GM21367 (cell line): ENCODE results near the gene AHDC1.

Experiments
- ATAC-seq: cut with Tn5 transposase; IDR thresholded peaks from one replicate; pipeline ENCODE4 v1.9.1; 2021; ENCODE audit not compliant: unreplicated experiment

The AHDC1 gene

DNA sequence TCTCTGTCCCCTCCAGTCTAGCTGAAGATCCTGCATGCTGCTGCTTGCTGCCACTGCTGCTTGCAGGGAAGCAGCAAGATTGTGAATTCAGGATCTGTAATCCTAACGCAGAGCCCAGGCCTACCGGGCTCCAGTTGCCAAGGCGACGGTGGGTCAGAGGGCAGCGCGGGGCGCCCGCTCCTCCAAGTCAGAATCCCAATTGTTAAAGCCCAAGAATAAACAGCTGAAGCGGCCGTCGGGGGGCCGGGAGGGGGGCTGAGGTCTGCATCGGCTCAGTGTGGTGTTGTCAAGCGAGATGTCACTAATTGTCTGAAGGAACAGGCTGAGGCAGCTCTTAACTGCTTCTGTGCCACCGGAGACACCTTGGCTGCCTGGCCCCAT, 36.8 kb downstream of the AHDC1 start:
- ATAC-seq = no peak

DNA sequence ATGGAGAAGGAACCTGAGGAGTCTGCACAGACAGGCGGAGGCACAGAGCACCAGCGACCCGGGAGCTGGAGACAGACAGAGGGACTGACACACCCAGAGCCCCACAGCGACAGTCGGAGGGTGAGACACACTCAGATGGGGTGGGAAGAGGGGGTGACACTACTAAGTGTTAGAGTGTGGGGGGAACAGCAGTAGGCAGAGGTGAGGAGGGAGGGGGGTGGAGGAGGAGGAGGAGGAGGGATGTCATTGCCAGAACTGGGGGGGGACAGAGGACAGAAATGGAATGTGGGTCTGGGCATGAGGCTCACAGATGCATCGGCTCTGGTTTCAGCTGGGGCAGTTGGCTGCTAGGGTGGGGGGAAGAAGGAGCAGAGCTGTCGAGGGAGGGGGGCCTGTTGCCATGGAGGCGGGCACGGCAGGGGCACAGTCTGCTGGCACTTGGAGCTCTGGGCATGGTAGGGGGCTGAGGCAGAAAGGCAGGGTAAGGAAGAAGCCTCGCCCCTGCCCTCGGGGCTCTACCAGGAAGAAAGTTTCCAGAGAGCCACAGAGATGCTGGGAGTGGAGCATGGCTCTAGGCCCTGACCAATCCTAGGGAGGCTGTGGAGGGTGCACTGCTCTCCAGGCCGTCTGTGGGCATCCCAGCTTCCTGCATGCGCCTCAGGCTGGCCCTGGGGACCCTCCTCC, 37.3 kb downstream of the AHDC1 start:
- ATAC-seq = no peak

DNA sequence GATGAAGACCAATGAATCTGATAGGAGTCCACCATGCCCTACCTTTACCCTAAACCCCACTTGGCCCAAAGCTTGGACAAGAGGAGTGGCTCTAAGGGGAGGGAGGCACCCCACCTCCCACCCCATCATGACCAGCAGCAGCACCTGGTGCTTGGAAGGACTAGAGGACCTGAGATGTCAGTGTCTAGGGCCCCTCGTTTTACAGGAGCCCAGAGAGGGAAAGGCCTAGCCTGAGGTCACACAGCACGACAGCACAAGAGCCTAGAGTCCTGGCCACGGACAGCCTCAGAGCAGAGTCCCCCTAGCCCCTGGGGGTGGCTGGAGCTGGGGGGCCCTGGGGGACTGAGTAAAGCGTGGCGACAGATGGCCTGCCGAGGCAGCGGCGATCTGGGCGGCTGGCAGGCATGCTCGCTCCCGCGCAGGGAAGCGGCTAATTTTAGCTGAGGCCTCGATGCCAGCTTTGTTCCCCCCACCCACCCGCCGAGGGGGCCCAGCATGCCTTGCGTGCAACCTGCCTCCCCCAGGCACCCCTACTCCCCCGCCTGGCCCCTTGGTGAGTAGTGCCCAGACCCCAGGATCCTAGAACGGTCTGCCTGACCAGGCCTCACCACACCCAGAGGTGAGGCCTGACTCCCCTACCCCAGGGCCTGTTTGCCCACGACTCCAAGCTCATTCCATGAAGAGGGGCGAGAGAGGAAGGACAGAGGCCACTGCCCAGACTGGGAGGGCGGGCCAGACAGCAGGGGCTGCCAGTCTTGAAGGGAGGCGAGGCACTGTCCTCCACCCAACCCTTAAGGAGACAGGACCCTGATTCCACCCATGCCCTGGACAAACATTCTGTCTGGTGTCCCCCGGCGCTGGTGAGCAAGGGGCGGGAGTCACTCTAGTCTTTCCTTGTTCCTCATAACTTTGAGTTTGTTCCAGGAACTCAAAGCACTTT, 39.0 kb downstream of the AHDC1 start:
- ATAC-seq = no peak

DNA sequence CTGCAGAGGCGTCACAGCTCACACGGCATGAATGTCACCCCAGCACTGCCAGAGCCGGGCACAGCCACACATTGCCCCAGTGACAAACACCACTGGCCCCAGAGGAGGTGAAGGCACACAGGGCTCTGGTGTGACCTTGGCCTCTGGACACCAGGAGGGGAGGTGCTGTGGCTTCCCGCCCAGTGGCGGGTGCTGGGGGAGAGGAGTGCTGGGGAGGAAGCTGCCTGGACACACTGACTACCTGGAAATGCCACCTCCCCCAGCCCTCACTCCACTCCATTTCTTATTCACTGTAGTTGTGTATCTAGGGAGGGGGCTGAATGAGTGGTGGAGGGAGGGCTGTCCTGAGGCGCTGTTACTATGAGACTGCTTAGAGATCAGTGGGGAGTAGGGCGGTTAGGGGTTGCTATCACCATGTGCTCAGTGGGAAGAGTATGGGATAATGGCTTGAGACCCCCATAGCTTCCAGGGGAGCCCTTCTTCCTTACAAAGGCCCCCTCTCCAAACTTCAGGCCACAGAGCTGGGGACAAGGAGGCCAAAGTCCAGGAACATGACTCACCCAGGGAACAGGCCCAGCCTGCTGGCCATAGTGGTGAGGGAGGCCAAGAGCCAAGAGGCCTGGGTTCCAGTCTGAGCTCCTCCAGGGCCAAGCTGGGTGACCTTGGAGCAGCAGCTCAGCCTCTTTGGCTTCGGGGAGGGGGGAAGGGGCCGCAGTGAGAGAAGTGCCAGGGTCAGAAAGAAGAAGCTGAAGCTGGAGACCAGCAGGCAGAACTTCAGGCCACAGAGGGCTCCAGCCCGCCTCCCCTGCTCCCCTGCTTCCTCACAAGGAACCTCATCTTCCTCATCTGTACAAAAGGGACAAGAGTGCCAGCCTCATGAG, 40.1 kb downstream of the AHDC1 start:
- no peak for ATAC-seq

DNA sequence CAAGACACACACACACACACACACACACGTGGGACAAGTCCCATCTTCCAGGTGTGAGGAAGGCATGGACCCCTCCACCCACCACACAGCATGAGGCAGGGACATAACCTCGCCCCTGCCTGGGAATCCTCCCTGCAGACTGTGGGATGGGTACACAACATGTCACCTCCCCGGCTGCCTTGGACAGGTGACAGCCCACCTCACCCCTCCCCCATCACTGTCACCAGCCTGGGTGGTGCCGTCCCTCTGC, 40.7 kb downstream of the AHDC1 start:
- no peak for ATAC-seq

DNA sequence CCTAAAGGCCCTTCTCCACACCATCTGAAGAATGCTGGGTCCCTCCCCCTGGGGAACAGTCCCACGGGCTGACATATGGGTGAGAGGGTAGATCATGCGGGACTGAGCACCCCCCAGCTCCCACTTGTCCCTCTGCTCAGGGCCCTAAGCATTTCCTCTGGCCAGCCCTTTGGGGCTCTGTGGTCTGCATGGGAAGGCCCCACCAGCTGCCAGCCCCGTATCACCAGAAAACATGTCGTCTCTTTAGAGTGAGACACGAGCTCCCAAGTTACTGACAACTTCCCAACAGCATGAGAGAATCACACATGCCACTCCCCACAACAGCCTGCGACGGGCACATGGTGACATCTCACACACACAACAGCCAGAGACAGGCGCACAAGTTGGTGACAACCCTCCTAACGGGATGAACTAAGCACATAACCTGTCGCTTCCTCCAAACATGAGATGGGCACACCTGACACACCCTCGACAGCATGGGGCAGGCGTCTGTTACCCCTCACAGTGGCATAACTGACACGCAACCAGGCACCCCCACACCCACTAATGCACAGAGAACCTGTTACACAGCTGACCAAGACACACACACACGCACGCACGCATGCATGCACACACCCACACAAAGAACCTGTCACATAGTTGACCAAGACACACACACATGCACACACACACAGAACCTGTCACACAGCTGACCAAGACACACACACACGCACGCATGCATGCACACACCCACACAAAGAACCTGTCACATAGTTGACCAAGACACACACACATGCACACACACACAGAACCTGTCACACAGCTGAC, 41.2 kb downstream of the AHDC1 start:
- no peak for ATAC-seq

DNA sequence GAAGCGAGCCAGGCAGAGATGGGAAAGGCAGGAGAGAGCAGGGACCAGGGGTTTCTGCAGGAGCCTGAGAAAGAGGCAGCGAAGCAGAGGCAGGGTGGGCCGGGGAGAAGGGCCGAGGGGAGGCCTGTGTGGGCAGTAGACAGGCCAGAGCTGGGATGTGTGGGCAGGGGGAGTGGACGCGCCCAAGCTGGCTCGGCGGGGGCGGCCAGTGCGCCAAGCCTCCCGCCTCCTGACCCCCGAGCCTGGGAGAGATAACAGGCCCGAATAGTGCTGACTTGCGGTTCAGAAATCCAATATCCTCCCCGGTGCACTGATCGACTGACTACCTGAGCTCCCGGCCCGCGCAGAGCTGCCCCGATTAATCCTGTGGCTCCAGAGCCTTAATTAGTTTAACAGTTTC, 41.9 kb downstream of the AHDC1 start:
- no peak for ATAC-seq

DNA sequence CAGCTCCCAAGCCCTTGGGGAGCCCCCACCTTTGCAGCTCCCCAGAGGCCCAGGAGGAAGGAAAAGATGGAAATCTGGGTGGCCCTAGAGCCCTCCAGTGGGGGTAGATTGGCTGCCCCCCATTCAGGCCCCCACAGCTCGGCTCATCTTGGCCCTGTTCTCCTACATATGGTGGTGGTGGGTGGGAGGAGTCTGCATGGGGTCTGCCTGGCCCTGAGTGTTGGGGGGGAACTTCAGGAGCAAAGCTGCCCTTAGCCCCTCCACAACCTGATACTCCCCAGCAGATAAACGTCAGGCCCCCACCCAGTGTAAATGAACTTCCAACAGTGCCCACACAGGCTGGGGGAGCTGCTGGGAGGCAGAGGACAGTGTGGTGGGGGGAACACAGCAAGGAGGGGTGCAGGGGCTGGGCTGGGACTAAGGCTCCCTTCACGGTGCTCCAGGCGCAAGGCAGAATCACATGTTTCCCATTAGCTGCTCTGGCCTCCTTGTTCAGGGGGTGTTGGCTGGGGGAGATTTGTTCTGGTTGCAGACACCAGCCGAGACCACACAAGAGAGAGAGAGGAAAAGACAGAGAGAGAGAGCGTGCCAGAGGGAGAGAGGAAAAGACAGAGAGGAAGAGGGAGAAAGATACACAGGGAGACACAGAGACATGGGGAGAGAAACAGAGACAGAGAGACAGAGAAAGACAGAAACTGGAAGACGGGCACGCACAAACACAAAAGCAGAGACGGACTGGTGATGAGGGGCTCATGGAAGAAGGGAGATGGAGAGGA, 42.6 kb downstream of the AHDC1 start:
- ATAC-seq = no peak

DNA sequence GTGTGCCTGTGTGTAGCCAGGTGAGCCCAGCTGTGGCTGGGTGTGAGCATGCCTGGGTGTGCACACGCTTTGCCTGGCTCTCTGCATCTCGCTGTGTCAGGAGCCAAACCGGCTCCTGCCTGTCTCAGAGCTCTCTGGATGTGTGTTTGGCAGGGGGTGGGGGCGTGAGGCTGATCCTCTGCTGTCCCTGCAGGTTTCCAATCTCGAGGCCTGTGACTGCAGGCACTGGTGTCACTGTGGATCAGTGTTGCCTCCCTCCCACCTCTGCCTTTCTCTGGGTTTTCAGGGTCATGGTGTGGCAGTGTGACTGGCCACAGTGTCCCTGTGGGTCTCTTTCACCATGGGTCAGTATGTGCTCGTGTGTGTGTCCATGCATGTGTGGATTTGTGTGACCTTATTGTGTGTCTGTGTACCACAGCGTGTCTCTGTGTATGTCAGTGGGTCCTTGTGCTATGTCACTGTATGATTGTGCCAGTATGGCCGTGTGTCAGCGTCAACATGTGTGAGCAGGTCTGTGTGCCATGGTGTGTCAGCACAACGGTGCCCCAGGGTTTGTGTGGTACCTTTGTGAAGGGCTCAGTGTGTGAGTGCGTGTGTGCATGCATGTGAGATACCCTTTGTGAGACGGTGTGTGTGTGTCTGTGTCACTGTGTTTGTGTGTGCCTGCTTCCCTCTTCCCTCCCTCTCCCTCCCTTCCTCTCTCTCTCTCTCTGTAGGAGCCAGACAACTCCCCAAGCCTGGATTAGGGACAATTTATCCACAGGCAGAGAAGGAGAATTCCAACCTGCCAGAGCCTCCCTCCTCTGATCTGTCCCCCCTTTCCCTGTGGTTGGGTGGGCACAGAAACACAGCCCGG, 43.4 kb downstream of the AHDC1 start:
- ATAC-seq = no peak

DNA sequence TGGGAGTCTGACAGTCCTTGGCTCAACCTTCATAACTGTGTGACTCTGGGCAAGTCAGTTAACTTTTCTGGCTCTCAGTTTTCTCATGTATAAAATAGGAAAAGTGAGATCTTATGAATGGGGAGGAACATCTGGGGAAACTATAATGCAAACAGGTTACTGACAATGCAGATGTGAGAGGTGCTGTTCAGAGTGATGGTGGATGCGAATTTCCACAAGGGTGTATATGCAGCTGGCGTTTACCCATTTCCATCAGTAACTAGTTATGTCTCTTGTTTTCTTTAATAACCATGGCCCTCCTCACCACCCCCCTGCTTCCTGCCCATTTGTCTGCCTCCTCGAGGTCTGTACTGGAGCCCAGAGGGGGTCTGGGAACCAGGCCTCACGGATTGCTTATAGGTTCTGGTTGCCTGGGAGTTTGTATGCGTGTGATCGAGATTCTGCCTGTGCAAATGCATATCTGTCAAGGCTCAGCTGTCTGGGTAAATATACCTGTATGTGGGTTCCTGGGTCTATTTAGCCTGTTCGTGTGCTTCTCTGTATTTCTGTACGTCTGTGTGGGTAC, 44.4 kb downstream of the AHDC1 start:
- no peak for ATAC-seq

DNA sequence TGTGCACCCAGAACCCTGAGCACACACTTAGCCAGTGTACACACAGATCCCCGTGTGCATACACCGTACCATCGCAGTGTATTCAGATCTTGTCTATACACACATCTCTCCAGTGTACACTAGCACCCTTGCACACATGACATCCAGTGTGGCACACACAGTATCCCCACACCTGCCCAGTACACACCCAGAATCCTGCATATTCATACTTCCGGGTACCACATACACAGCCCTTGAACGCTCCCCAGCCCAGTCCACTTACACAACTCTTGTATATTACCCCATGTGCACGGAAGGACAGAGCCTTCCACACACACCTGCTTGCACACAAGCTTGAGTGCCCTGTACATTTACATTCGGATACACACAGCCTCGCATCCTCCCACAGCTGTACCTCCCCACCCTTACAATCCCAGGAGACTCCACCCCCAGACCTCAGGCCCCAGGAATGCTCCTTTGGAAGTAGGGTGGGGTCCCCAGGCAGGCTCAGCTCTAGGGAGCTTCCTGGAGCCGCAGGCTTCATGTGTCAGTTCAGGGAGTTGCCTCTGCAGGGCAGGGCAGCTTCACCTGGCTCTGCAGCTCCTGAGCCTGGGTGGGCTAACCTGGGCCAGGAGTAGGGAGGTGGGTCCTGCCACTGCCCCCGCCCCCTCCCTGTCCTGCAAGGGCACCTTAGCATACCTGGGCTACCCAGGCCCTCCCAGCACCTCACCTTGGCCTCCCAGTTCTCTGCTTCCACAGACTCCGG, 46.2 kb downstream of the AHDC1 start:
- no peak for ATAC-seq

DNA sequence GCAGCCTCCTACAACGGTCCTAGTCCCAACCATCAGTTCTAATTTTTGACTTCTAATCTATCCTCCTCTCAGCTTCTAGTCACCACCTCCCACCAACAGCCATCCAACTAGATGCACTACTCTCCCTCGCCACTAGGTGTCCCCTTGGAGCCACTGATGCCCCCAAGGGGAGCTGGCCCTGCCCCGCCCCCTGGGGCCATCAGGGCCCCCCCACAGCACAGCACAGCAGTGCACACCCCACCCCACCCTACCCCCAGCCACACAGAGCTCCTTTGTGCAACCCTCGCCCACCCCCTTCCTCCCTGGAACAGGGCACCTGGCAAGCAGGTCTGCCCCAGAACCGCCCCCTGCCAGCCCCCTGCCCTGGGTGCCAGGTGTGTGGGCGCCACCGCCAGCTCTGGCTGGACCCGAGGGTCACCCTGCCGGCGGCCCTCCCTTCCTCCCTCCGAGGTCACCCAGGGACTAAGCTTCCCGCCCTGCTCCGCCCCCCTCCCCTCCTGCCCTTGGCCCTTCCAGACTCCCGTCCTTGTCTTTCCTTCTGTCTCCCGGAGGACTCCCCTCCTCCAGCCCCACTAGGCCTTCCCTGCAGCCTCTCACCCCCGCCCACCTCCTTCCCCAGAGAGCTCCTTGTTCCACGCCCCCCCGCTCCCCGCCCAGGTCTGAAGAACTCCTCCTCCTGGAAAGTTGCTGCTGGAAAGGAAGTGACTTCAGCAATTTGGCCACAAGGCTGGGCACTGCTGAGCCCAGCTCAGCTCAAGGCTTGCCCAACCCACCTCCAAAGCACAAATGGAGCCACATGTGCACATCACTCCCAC, 47.0 kb downstream of the AHDC1 start:
- no peak for ATAC-seq

DNA sequence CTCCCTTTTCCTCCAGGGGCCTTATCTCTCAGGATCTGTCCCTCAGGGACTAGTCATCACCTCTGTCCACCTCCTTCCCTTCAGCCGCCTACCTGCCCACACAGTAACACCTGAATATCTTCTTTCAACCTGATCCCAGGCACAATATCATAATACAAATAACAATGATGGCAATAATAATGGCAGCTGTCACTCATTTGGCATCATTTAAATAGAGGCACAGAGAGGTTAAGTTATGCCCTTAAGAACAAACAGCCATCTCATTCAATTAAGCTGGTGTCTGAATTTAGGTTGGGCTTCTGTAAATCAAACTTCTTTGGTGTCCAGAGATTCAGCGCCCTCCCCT, 47.5 kb downstream of the AHDC1 start:
- no peak for ATAC-seq

DNA sequence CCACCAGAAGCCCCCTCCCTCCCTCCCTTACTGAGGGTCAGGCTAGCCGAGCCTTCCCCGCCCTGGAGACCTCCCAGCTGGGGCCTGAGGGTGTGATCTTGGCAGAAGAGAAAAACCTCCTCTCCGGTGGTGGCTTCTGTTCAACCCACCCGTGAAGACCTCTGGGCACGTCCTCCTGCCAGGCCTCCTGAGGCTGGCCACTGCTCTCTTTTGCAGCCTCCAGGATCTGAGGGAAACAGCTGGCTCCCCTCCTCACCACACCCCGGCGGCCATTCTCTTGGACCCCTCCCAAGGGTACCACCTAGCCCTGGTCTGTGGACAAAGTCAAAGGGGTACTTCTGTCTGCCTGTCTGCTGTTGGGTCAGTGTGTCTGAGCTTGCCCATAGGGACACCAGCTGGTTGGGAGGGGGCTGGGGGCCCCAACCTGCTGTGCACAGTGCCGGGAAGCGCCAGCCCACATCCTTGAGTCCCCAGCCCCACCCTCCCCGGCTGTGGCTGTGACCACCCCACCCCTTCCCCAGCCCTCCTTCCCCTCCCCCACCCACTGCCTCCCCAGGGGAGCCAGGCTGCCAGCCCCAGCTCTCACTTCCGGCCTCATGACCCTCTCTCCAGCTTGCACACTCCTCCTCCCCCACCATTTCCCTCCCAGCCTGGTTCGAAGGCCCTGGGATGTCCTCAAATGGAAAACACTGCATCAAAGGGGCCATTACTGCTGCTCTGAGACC, 48.1 kb downstream of the AHDC1 start:
- ATAC-seq = no peak

DNA sequence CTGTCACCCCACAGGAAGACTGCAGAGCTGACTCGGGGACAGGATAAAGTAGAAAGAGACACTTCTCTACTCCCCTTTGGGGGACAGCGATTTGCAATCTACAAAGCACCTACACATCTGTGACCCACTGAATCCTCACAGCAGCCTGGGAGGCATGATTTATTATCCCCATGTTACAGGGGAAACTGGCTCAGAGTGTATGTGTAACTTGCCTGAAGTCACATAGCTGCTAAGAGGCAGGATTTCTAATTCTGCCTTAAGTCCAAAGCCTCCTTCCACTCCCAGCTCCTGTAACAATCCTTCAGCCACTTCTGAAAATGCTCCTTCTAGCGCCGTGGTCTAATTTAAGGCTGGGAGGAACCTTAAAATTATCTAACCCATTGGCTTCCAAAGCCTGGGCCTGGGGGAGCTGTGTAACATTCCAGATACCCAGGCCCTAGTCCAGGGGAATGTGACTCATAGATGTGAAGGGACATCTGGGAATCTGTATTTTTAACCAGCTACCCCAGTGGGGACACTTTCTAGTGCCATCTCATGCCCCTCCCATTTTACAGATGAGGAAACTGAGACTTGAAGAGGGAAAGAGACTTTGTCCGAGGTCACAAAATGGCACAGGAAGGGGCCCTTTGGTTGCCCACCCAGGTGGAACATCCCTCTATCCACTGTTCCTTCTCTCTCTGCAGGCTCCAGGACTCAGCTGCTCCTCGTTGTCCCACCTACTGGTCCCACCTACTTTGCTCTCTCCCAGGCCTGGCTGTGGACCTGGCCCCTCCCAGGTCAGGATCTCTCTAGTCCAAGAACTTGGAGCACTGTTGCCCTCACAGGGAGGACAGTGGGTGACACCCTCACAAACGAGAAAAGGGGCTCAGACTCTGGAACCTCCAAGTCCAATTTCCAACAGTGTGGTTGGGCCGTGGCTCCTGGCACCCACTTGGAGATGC, 48.9 kb downstream of the AHDC1 start:
- no peak for ATAC-seq

DNA sequence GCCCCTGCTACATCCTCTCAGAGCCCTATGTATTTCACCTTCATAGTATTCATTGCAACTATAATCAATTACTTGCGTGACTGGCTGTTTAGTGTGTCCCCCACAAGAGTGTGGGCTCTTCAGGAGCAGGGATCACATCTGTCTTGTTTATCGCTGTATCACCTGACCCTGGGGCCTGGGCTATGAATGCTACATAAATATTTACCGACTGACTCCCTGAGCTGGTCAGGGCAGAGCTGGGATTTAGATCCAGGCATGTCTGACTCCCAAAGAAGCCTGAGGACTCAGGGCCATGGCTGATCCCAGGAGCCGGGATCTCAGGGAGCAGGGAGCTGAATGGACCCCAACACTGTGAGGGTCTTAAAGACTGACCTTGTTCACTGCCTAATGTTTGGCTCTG, 49.7 kb downstream of the AHDC1 start:
- no peak for ATAC-seq
